PFSK-1 (cell line): Measurements from ENCODE around the gene MYO1G.

Source experiments
- FOXP2 ChIP-seq: optimal IDR thresholded peaks from 2 replicates; pipeline ENCODE3; 2011; ENCODE audit warnings: borderline replicate concordance, control low read depth, inconsistent platforms; ENCODE audit not compliant: insufficient read depth; ENCODE audit errors: extremely low read length, extremely low read depth
- POLR2AphosphoS5 ChIP-seq: IDR thresholded peaks from 2 replicates; pipeline ENCODE4 v1.6.1; 2012; ENCODE audit warnings: low read depth, mild to moderate bottlenecking, control low read depth, low read length, moderate library complexity
- REST ChIP-seq, 2 experiments: IDR thresholded peaks; 2 replicates each; pipeline versions ENCODE4 v1.6.1 to v1.8.0; 2011 to 2012; ENCODE audit warnings: low read depth in 2 of 2, low read length in 2 of 2, control low read depth in 1 of 2, inconsistent platforms in 1 of 2, mild to moderate bottlenecking in 1 of 2, moderate library complexity in 1 of 2; ENCODE audit not compliant: insufficient read depth in 1 of 2
- SIN3A ChIP-seq: IDR thresholded peaks from 2 replicates; pipeline ENCODE4 v1.6.1; 2012; ENCODE audit warnings: mild to moderate bottlenecking, low read length, moderate library complexity, borderline replicate concordance; ENCODE audit not compliant: insufficient read depth
- TAF1 ChIP-seq: IDR thresholded peaks from 2 replicates; pipeline ENCODE4 v1.6.1; 2012; ENCODE audit warnings: low read length, control low read depth, borderline replicate concordance; ENCODE audit not compliant: insufficient read depth

GRCh38 chr7:45020915-45021314 is 42.1 kb upstream of the MYO1G start:
- TF ChIP-seq POLR2AphosphoS5 (no peak), REST (IDR thresholded peaks at IDR 0.05; ENCODE audit: insufficient read depth in 1 of 2, low read depth in 2 of 2, low read length in 2 of 2) (no peak), SIN3A (no peak), TAF1 (no peak), FOXP2 (no peak)
